GM19238 (cell line): ENCODE data around the gene NIPA2.

Experiments used
- DNase-seq: peaks from one replicate; pipeline ENCODE4 v3.0.0; 2011; ENCODE audit warnings: low spot score; ENCODE audit not compliant: insufficient read length

The NIPA2 gene

DNA sequence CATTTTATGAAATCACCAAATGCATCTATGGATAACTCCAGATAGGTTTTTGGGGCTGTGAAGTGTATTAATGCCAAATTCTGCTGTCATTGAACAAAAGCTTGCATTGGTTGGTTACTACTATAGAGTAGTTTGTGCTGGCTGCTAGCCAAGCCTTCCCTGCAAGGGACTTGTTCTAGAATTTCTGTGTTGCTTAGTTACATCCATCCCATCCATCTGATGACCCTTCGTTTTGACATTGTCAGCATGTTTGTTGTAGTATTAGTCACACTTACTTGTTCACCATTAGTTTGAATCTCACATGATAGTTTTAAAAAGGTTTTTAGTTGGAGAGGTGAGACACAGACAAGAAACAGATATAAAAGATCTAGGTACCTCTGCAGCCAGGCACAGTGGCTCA, 7.0 kb upstream of the NIPA2 start:
- DNase-seq, result no peak

DNA sequence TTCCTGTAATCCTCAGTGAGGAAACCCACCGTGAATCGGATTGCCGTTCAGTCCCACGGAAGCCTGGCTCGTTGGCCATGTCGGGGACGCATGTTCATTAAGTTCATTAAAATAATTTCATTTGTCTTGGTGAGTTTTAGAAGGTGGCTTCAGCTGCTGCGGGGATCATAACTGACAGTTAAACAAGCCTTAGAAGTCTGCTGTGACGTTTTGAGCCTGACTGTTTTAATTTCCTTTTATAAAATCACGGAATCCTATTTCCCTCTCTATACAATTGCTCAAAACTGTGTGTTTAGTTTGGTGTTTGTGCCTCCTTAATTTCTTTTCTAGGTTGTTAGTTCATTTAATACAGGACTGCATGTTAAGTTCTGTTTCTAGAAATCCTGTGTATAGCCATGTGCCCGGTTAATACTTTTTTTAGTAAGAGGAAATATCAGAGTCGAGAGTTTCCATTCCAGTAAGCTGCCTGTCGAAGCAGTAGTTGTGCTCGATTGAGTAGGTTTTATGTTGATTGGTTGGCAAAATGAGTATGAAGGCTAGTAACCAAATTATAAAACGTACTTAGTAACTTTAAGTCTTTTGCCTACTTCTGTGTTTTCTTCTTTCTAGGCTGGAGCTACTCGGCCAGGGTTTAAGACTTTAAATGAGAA, 705 bp downstream of the NIPA2 start:
- DNase-seq, result no peak

DNA sequence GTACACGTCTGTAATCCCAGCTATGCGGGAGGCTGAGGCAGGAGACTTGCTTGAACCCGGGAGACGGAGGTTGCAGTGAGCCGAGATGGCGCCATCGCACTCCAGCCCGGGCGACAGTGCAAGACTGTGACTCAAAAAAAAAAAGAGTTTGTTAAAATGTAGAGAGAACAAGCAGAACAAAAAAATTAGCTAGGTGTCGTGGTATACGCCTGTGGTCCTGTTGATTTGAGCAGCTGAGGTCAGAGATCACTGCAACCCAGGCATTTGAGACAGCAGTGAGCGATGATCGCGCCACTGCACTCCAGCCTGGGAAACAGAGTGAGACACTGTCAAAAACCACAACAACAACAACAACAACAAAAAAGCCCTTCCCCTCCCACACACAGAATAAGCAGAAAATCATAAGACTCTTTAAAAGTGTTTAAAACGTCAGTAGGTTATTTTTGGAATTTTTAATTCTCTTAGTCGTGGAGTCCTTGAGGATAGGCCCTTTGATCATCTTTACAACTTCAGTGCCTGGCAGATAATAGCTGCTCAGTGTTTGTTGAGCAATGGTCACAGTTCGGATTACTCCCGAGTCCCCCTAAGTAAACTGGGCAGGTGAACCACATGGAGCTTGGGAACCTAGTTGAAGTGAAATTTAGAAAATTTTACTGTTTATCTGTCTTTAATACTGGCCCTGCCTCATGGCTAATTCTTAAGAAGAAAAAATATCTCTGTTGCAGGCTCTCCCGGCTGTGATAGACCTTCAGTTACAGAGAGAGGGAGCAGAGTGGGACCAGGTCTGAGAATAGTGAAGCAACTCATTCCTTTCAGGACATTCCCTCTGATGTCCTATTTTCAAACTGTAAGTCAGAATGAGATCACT, 6.2 kb downstream of the NIPA2 start:
- DNase-seq, result no peak

DNA sequence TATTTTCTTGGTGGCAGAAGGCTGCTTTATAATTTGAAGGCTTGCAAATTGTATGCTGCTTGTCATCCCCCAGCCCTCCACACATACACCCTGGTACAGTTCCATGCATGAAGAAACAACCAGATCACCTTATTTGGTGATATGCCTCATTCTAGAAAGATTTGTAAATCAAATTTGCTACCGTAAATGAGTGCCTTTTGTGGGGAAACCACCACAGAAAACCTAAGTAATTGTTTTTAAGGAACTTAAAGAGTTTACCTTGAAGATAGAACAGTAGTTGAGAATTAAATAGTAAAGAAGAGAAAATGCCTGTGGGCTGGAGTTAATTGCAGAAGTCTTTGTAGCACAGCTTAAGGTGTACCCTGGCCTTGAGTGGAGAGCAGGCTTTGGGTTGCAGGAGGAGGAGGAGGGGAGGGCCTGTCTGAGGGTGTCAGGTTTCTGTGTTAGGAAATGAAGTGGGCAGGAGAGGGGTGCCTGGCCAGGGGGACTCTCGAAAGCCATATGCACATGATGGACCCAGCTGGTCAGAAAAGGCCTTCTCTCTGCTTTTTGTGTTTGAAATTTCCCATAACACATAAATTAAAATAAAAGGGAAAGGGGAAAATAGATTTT, 6.9 kb downstream of the NIPA2 start:
- no peak for DNase-seq

DNA sequence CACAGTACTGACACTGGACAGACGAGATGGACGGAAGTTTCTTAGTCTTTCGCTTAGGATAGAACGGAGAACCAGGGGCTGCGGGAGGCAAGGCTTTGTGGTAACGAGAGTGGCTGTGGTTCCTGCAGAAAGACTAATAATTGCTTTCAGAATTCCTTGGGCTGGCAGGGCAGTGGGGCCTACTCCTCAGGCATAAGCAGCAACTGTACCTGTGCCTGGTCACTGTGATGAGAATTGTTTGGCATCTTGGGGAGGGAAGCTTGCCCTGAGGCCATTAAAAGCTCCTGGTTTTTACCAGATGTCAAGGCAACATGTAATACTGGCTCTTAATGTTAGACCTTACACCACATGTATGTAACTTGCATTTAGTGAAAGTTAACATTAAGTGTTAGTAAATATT, 7.6 kb downstream of the NIPA2 start:
- no peak for DNase-seq

DNA sequence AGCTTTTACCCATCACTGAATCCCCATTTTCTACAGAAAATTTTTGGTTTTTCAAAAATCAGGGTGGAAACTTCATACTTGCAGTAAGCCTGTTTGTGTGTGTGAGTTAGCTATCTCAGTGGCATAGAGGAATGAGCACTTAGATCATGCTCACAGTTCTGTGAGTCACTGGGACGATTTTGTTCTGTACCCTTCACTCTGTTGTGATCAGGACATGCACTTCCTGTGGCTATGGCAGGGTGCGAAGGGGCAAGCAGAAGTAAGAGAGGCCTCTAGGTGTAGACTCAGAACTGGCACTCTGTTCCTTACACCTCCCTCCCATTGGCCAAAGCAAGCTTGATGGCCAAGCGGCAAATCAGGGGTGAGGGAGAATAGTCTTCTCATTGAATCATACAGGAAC, 11.6 kb downstream of the NIPA2 start:
- no peak for DNase-seq

DNA sequence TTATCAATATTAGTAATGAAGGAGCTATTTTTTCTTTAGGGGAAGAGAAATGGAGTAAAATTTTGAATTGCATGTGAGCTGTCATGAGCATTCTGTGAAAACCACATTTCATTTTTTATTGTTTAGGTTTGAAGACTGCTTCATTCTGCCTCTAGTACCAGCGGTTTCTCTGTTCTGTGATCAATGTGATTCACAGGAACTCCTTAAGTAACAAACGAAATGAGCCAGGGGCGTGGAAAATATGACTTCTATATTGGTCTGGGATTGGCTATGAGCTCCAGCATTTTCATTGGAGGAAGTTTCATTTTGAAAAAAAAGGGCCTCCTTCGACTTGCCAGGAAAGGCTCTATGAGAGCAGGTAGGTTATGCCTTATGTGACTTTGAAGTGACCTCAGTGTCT, 13.0 kb downstream of the NIPA2 start:
- no peak for DNase-seq

DNA sequence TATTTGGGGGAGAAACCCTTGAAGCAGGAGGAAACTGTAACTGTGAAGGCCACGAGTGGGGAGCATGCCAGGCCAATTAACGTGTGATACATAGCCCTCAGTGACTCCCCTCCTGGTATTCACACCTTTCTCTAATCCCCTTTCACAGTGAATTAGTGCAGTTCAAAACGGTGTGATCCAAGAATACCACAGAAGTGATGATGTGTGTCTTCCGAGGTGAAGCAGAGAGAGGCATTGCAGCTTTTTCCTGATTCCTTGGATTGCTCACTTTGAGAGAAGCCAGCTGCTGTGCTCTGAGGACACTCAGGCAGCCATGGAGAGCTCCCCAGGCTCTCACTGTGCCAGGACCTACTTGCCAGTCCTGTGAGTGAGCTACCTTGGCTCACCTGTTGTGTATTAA, 17.3 kb downstream of the NIPA2 start:
- DNase-seq, result no peak

DNA sequence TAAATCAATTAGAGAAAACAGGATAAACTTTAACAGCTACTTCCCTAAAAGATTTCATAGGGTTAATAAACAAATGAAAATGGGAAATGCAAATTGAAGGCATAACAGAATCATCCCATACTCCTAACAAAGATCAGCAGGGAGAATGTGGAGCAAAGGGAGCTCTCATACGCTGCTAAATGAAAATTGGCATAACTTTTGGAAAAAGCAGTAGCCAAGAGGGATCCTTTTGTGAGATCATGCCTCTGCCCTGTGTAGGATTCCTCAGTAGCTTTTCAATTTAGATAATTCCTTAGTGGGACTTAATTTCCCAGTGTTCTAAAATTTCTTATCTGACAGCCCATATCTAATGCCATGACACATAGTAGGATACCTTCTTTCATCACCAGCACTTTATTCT, 18.2 kb downstream of the NIPA2 start:
- no peak for DNase-seq

DNA sequence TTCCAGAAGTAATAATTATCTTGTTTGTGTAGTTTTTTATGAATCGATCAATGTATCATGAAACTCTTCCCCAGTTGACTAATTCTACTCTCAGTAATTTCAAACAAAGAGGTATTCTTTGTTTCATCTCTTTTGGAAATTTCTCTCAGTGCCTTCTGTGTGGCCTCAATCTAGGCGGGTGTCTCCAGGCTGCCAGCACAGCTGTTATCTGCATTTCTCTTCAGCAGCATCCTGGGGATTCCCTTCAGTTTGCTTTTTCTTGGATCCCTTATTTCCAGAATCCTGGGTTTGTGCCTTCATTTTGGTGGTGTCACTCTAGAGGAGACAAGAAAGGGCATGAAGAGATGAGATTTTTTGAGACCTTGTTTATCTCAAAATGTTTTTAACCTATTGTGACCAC, 22.7 kb downstream of the NIPA2 start:
- DNase-seq, result no peak

DNA sequence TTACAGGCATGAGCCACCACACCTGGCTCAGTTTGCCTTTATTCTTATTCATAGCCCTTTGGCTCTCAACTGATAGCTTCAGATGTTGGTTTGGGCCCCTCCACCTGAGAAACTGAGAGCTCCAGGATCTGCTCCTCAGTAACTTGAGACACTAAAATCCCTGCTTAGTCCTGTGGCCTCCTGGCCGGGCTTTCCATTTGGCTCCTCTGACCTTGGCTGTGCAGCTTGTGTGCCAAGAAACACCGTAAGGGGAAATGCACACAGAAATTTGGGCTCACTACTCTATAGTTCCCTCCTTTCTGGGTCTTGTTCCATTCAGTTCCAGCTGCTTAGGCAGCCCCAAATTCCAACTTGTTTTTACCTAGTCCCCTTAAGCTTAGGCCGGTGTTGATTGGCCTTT, 24.9 kb downstream of the NIPA2 start:
- DNase-seq, result no peak

DNA sequence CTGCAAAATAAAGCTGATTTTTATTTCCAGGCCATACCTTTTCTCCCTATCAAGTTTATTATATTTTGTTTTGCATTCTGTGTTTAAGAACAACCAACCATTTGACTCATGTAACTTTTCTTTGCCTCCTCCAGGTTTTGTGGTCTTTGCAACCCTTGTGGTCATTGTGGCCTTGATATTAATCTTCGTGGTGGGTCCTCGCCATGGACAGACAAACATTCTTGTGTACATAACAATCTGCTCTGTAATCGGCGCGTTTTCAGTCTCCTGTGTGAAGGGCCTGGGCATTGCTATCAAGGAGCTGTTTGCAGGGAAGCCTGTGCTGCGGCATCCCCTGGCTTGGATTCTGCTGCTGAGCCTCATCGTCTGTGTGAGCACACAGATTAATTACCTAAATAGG, 27.6 kb downstream of the NIPA2 start:
- no peak for DNase-seq

DNA sequence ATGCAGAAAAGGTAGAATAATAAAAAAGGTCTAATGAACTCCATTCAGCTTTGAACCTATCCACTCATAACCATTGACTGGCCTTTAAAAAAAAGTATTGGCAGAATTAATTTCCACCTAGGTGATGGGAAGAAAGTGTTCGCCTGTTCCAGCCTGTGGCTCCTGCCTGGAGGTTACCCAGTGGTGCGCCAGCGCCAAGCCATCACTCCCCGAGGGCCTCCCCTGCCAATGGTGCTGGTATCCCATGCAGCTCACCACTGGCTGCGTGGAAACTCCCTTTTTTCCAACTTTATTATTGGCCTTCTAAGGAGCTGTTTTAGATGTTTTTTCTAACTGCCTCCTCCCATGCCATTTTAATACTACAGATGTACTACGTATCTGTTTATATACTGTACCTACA, 29.4 kb downstream of the NIPA2 start:
- no peak for DNase-seq

DNA sequence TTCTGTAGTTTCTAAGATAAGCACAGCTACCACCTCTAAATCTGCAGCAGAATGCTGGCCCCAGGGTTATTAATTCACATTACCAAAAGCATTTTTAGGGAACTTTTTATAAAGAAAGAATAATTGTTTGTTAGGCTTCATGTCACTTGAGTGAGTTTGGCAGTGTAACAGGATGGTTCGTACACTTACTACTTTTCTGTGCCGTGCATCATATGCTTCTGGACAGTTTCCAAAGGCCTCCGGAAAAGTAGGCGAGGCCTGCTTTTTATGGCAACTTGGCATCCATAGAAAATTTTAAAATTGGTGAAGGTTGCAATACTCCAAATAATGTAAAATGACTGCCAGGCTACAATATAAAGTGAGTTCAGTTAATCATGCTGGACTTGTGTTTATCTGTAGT, 30.0 kb downstream of the NIPA2 start:
- no peak for DNase-seq

DNA sequence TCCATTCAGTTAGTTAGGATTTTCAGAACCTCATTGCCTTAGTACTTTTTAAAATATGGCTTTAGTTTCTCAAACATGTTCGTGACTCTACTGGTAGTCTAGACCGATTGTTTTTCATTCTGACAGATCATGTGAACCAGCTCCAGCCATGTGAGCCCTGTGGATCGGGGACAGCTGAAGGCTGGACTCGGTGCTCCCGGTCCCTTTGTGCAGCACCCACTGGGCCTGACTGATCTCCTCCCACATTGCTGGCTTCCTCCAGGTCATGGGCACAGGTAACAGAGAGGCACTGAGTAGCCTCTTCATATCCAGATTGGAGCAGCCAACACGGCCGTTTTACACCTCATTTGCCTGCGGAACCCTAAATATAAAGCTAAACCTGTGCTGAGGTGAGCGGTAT, 30.5 kb downstream of the NIPA2 start:
- DNase-seq, result no peak

DNA sequence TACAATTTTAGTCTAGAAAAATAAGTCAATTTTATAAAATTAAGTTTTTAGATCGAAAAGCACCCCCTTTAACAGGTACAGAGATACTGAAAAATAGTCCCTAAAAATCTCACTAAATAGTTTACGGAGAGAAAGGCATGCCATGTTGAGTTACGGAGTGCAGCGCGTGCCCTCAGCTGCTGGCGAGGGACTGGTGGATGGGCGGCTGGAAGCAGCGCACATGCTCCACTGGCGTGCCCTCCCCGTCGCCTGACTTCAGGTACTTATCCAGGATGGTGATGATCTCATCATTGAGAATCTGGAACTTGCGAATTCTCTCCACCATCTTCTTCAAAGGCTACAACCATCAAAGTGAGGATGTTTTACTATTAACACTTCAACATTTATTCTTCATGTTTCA, 31.4 kb downstream of the NIPA2 start:
- no peak for DNase-seq

DNA sequence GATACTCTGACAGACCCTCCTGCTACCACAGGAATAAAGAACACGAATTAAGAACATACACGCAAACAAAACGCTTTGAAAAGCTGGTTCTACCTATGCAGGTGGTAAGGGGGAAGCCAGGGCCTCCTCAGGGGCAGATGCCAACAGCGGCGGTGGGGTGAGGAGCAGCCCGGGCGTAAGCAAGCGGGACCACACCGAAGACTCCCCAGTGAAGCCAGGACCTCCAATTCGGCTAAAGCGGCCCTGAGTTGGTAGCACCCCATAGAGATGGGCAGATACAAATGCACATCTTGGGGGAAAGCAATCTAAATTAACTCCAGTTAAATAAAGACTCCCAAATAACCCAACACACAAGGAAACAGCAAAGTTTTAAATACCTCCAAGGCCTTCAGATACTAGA, 32.4 kb downstream of the NIPA2 start:
- DNase-seq, result no peak

DNA sequence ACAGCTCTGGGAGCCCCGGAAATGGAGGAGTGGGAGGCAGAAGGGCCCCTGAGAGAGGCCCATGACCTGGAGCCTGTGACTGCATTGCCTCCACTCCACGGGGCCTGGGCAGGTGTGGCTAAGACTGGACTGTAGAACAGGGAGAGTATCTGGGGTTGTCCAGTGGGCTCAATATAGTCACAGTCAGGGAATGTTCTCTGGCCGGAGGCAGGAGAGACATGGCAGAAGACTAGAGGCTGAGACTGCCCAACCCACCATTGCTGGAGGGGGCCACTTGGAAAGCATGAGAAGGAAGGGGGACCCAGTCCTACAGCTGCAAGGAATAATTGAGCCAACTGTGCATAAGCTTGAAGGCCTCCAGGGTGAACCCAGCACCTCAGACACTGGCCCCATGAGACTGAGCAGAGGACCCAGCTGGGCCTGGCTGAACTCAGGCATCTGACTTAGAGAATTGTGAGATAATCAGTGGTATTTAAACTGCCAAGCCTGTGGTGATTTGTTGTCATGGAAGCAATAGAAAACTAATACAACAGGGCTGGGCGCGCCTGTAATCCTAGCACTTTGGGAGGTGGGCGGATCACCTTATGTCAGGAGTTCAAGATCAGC, 33.1 kb downstream of the NIPA2 start:
- no peak for DNase-seq

DNA sequence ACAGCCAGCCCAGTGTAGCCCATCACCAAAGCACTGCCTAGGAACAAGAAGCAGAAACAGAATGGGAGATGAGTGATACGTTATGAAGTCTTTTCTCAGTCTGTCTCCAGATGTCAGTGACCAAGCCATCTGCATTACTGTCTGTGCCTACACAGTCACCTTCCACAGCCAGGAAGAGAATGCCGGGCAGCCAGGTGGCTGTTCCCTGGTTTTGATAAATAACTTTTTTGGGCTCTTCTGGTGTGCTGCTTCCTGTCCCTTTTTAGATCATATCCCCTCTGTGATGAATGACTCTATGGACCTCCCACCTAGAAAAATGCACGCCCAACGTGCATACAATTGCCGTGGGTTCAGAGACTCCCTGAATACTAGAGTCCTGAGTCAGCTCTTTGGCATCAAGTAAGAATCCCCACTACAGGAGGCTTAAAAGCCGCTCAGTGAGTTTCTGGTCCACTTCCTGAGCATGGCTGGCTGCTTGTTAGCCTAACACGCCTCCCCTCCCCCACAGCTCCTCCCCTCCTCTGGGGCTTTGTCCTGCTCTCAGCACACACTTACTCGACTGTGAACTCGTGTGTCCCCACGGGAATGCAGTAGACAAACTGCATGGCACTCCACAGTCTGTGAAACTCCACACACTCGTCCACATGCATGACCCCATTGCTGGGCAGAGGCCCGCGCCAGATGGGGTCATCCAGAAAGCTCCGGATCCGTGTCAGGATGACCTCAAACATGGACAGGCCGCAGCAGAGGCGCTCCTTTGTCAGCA, 34.7 kb downstream of the NIPA2 start:
- DNase-seq, result no peak

DNA sequence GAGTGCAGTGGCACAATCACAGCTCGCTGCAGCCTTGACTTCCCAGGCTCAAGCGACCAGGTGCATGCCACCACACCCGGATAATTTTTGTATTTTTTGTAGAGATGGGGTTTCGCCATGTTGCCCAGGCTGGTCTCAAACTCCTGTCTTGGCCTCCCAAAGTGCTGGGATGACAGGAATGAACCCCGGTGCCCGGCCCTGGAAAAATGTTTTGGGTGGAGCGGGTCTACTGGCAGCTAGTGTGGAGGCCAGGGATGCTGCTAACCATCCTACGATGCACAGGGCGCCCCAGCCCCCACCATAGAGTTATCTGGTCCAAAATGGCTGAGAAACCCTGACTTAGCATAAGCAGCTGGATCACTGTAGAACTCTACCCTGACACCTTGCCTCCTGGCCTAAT, 35.4 kb downstream of the NIPA2 start:
- DNase-seq, result no peak

DNA sequence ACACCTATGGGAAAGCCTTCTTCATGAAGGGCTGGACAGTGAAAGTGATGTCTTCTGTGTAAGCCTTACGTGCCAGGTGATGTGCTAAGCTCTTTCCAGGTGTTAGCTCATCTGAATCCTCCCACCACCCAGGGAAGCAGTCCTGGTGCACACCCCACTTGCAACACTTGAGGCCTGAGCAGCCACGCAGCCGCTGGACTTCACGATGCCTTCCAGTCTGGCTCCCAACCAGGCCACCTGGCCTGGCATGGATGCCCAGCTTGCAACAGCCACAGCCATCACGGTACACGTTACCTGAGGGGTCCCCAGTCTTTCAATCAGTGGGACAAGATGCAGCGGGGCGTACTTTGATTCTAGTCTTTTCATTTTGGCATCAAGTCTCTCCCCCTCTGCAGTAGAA, 35.8 kb downstream of the NIPA2 start:
- DNase-seq, result no peak

DNA sequence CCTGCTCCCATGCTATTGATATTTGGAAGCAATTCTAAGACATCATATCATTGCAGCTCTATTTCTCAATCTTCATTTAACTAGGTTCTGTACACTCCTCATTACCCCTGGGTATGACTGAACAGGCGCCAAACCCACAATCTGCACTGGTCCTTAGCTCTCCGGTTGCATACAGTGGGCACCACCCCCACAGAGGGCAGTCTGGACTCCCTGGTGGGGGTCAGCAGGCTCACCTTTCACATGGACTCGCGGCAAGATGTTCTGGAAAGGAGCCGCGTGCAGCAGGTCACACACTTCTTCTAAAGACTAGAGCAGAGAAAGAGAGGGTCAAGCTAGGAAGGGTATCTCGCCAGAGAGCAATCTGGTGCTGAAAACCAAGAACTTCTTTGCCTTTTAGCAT, 36.5 kb downstream of the NIPA2 start:
- no peak for DNase-seq
